AG04449 (cell line): Measurements from ENCODE around the gene ZNF205.

ENCODE experiments used
- CTCF ChIA-PET: fragments of 350-600 bp; formaldehyde crosslinking; extraction: SDS; loops from one replicate; lab custom pipeline; 2021; ENCODE audit warnings: antibody characterized with exemption; lab: Yijun Ruan, JAX
- POLR2A ChIA-PET: fragments of 400-600, 350-600 bp; formaldehyde crosslinking; extraction: SDS; loops from one replicate; lab custom pipeline; 2020; ENCODE audit warnings: antibody characterized with exemption, inconsistent platforms; lab: Yijun Ruan, JAX
- DNase-seq: peaks from one replicate; pipeline ENCODE4 v3.0.0-alpha.2; 2010; ENCODE audit warnings: low read depth, low spot score
- H3K4me3 ChIP-seq: 2 replicates; pipeline ENCODE4 v1.5.1; 2011; ENCODE audit warnings: low read depth, mild to moderate bottlenecking, control low read depth, low read length
- CTCF ChIP-seq: IDR thresholded peaks from one replicate; pipeline ENCODE4 v1.5.1; 2011; ENCODE audit warnings: mild to moderate bottlenecking, moderate library complexity, low read length, control low read depth, inconsistent platforms; ENCODE audit not compliant: insufficient read depth; ENCODE audit errors: missing control alignments

Gene ZNF205

GRCh38 chr16:3094289-3095027, 17.9 kb upstream of the ZNF205 start:
- DNase-seq: no peak
- ChIA-PET CTCF (interaction anchor here (1.0 to 2.3 kb wide), 4 partner anchors 11 to 60 kb away, joined by 3 to 10 read pairs (median 6); no protein-coding TSS in a partner anchor), POLR2A (no interaction called here)
- H3K4me3 ChIP-seq: no peak overlapping the region
- peak; percentile 15 for TF ChIP-seq CTCF

- POLR2A ChIA-PET: no interaction called here
- no peak for TF ChIP-seq CTCF
- CTCF ChIA-PET: interaction anchor here (0.8 to 2.7 kb wide), 4 partner anchors 10 to 36 kb away, joined by 3 to 9 read pairs (median 4); no protein-coding TSS in a partner anchor
- H3K4me3 ChIP-seq: no peak overlapping the region
- no peak for DNase-seq
Observed at GRCh38 chr16:3095869-3096268, 16.5 kb upstream of the ZNF205 start.

- no peak overlapping the region for H3K4me3 ChIP-seq
- no peak for TF ChIP-seq CTCF
- POLR2A ChIA-PET: no interaction called here
- CTCF ChIA-PET: interaction anchor here (0.8 to 2.7 kb wide), 6 partner anchors 11 to 112 kb away, joined by 3 to 9 read pairs (median 4); no protein-coding TSS in a partner anchor
- no peak for DNase-seq
Observed at GRCh38 chr16:3096362-3096761, 16.0 kb upstream of the ZNF205 start.

GRCh38 chr16:3097266-3097665, 15.1 kb upstream of the ZNF205 start:
- TF ChIP-seq CTCF: no peak
- POLR2A ChIA-PET: no interaction called here
- no peak overlapping the region for H3K4me3 ChIP-seq
- CTCF ChIA-PET: interaction anchor here (0.8 to 2.7 kb wide), 8 partner anchors 16 to 113 kb away, joined by 3 to 14 read pairs (median 5); partner anchors contain the start of gene ZNF205
- no peak for DNase-seq

GRCh38 chr16:3098459-3099394, 13.7 kb upstream of the ZNF205 start, which contains the start of gene ZSCAN10:
TSS of gene ZSCAN10 (minus strand) at chr16:3099294. CDS start at chr16:3092937, 6,357 bp downstream.
- CTCF ChIA-PET: interaction anchor here (0.5 to 2.7 kb wide), 17 partner anchors 12 to 67 kb away, joined by 3 to 14 read pairs (median 4); partner anchors contain the start of genes IL32 and ZNF205
- POLR2A ChIA-PET: no interaction called here
- peak within 1 kb of the TSS; percentile 33 for H3K4me3 ChIP-seq
- no peak for DNase-seq
- no peak for TF ChIP-seq CTCF

GRCh38 chr16:3099395-3099731, 13.0 kb upstream of the ZNF205 start:
- H3K4me3 ChIP-seq: no peak overlapping the region
- POLR2A ChIA-PET: no interaction called here
- DNase-seq: no peak
- CTCF ChIA-PET: interaction anchor here (0.8 to 2.7 kb wide), 9 partner anchors 12 to 67 kb away, joined by 3 to 11 read pairs (median 3); no protein-coding TSS in a partner anchor
- TF ChIP-seq CTCF: no peak
